HFF-Myc (cell line): Measurements from ENCODE around the gene ZNF2.

Source experiments
- DNase-seq: peaks from one replicate; pipeline ENCODE4 v3.0.0-alpha.2; 2011; ENCODE audit warnings: low read depth; ENCODE audit errors: extremely low read depth
- H3K4me3 ChIP-seq: replicated peaks from 2 replicates; pipeline ENCODE4 v1.5.1; 2011; ENCODE audit warnings: low read depth, mild to moderate bottlenecking, control low read depth, low read length
- TF ChIP-seq, protein P1 (sequence below): IDR thresholded peaks from 2 replicates; pipeline ENCODE4 v1.5.1; 2012; ENCODE audit warnings: mild to moderate bottlenecking, low read depth, low read length, control low read depth; ENCODE audit errors: missing control alignments

The ZNF2 gene

DNA sequence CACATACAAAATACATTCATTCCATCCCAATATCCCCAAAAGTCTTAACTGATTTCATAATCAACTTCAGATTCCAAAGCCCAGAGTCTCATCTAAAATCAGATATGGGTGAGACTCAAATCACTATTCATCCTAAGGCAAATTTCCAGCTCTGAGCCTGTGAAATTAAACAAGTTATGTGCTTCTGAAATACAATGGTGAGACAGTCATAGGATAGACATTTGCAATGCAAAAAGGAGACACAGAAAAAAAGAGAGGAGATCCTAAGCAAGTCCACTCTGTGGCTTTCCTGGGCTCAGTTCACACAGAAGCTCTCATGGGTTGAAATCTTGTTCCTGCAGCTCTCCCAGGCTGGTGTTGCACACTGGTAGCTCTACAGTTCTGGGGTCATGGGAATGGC, 60.0 kb downstream of the ZNF2 start:
- TF ChIP-seq, protein P1, sequence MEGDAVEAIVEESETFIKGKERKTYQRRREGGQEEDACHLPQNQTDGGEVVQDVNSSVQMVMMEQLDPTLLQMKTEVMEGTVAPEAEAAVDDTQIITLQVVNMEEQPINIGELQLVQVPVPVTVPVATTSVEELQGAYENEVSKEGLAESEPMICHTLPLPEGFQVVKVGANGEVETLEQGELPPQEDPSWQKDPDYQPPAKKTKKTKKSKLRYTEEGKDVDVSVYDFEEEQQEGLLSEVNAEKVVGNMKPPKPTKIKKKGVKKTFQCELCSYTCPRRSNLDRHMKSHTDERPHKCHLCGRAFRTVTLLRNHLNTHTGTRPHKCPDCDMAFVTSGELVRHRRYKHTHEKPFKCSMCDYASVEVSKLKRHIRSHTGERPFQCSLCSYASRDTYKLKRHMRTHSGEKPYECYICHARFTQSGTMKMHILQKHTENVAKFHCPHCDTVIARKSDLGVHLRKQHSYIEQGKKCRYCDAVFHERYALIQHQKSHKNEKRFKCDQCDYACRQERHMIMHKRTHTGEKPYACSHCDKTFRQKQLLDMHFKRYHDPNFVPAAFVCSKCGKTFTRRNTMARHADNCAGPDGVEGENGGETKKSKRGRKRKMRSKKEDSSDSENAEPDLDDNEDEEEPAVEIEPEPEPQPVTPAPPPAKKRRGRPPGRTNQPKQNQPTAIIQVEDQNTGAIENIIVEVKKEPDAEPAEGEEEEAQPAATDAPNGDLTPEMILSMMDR = no peak
- no peak for DNase-seq
- no peak overlapping the region for H3K4me3 ChIP-seq

DNA sequence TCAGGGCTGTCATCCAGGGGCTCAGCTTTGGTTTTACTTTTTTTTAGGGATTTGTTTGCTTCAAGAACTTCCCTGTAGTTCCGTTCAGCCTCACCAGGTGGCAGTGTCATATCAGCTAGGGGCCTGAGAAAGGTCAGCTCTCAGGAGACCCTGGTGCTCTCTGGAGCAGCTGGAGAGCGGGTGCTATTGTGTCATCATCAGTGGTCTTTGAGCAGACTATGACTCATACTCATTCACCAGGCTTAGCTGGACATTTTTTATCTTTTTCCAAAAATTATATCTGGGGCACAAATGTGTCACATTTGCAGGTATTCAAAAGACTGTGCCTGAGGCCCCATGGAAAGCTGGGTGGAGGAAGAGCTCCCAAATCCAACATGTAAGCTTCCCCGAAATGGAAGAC, 66.1 kb downstream of the ZNF2 start:
- TF ChIP-seq, protein P1 = peak; percentile 89
- DNase-seq = peak; percentile 65
- no peak overlapping the region for H3K4me3 ChIP-seq

DNA sequence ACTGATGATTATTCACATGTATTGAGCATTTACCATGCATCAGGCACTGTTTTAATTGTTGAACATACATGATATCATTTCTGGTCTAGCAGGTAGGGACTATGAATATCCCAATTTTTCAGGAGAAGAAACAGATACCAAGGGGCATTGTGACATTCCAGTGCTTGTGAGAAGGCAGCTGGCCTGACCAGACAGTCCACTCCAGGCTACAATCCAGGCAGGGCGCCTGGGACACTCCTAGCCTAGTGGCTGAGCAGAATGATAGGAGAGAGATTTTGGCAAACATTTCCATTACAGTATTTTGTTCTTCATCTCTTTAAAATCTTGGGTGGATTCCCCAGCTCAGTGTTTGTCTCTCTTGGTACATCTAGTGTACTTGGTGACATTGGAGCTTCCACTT, 66.6 kb downstream of the ZNF2 start:
- TF ChIP-seq, protein P1 = no peak
- no peak overlapping the region for H3K4me3 ChIP-seq
- DNase-seq = no peak
